ENCODE results near the gene CDC6.

GRCh38 chr17:40281663-40282062 is 6.0 kb upstream of the CDC6 start:
- no peak for TF ChIP-seq BHLHE40 (IDR thresholded peaks at IDR 0.05; ENCODE audit: borderline replicate concordance)
- TF ChIP-seq SUZ12 (IDR thresholded peaks at IDR 0.05), result no peak
- no peak for TF ChIP-seq SP1 (IDR thresholded peaks at IDR 0.05)
- no peak for TF ChIP-seq HDGF (IDR thresholded peaks at IDR 0.05; ENCODE audit: borderline replicate concordance)
- no peak for TF ChIP-seq FOXK2 (IDR thresholded peaks at IDR 0.05)
- TF ChIP-seq LEF1 (IDR thresholded peaks at IDR 0.05; ENCODE audit: borderline replicate concordance), result no peak
- no peak for TF ChIP-seq ARNT (IDR thresholded peaks at IDR 0.05)
- no peak for TF ChIP-seq FOXA1 (IDR thresholded peaks at IDR 0.05)
